Inflammatory macrophage (primary cell): ENCODE data around the gene TPST2.

Source experiments
- DNase-seq, 2 donors: peaks; one replicate each; pipeline ENCODE4 v3.0.0-alpha.2; 2020 to 2022

TPST2 gene

GRCh38 chr22:26579331-26579886 is 10.5 kb downstream of the TPST2 start:
- DNase-seq, result peak; percentile 47 to 54

GRCh38 chr22:26577081-26577480 is 12.9 kb downstream of the TPST2 start:
- no peak for DNase-seq

GRCh38 chr22:26576026-26576680 is 13.8 kb downstream of the TPST2 start:
- peak; percentile 71 to 74 for DNase-seq

- DNase-seq, result no peak
Observed at GRCh38 chr22:26574001-26574723, 15.8 kb downstream of the TPST2 start.

GRCh38 chr22:26573026-26573662 is 16.8 kb downstream of the TPST2 start:
- peak; percentile 94 to 97 for DNase-seq

- no peak for DNase-seq
Observed at GRCh38 chr22:26570864-26571525, 18.9 kb downstream of the TPST2 start.

GRCh38 chr22:26570115-26570514 is 19.8 kb downstream of the TPST2 start:
- DNase-seq, result no peak

GRCh38 chr22:26568207-26568706 is 21.7 kb downstream of the TPST2 start:
- no peak for DNase-seq

GRCh38 chr22:26567610-26568009 is 22.3 kb downstream of the TPST2 start:
- DNase-seq, result no peak

- no peak for DNase-seq
Observed at GRCh38 chr22:26566994-26567393, 22.9 kb downstream of the TPST2 start.

- no peak for DNase-seq
Observed at GRCh38 chr22:26565889-26566288, 24.0 kb downstream of the TPST2 start.

GRCh38 chr22:26565181-26565580 is 24.8 kb downstream of the TPST2 start:
- DNase-seq, result no peak

- DNase-seq, result no peak
Observed at GRCh38 chr22:26564672-26565071, 25.3 kb downstream of the TPST2 start.

- DNase-seq, result no peak
Observed at GRCh38 chr22:26564181-26564580, 25.8 kb downstream of the TPST2 start.

GRCh38 chr22:26563022-26563421 is 26.9 kb downstream of the TPST2 start:
- DNase-seq, result no peak

- DNase-seq, result no peak
Observed at GRCh38 chr22:26561756-26562417, 28.0 kb downstream of the TPST2 start.

- DNase-seq, result peak; percentile 70 to 76
Observed at GRCh38 chr22:26559961-26560575, 29.9 kb downstream of the TPST2 start.

GRCh38 chr22:26558248-26558895 is 31.6 kb downstream of the TPST2 start:
- no peak for DNase-seq

- no peak for DNase-seq
Observed at GRCh38 chr22:26556904-26557303, 33.0 kb downstream of the TPST2 start.

- DNase-seq, result no peak
Observed at GRCh38 chr22:26555478-26555877, 34.5 kb downstream of the TPST2 start.

GRCh38 chr22:26554956-26555355 is 35.0 kb downstream of the TPST2 start:
- DNase-seq, result no peak
